GM12874 (cell line): ENCODE results near the gene RTL10.

ENCODE experiments used
- TF ChIP-seq, protein P1 (sequence below): IDR thresholded peaks from 2 replicates; pipeline ENCODE4 v1.5.1; 2011; ENCODE audit warnings: low read depth, mild to moderate bottlenecking, control low read depth, low read length, moderate library complexity; ENCODE audit not compliant: insufficient read depth

Gene RTL10

DNA sequence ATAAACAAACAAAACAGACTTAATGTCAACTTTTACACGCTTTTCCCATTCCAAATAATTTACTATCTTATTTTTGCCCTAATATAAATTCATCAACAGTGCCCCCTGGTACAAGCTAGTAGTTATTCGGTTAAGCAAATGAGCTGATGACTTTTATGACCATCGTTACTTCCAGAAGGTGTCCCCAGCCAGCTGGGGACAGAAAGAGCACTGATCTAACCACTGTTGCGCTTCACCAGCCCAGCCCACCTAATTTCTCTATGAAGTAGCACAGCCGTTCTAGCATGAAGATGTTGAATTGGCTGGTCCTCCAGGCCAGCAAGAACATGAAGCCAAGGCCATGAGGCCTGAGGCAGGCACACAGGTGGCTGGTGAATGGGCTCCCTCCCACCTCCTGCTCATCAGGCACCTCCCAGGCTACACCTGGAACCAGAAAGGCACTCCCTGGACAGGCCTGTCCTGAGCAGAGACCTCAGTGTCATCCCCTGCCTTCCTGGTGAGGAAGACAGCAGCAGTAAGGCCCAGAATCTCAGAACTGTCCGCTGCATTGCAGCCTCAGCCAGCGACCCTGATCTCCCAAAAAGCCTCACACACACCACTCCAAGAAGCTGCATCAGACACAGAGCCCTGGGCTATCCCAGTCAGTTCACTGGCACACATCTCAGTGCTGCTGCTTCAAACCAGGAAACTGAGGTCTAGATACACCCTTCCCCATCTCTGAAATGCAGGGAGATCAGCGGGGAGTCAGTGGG lies 12.9 kb downstream of the RTL10 start:
- TF ChIP-seq, protein P1, sequence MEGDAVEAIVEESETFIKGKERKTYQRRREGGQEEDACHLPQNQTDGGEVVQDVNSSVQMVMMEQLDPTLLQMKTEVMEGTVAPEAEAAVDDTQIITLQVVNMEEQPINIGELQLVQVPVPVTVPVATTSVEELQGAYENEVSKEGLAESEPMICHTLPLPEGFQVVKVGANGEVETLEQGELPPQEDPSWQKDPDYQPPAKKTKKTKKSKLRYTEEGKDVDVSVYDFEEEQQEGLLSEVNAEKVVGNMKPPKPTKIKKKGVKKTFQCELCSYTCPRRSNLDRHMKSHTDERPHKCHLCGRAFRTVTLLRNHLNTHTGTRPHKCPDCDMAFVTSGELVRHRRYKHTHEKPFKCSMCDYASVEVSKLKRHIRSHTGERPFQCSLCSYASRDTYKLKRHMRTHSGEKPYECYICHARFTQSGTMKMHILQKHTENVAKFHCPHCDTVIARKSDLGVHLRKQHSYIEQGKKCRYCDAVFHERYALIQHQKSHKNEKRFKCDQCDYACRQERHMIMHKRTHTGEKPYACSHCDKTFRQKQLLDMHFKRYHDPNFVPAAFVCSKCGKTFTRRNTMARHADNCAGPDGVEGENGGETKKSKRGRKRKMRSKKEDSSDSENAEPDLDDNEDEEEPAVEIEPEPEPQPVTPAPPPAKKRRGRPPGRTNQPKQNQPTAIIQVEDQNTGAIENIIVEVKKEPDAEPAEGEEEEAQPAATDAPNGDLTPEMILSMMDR, result no peak

DNA sequence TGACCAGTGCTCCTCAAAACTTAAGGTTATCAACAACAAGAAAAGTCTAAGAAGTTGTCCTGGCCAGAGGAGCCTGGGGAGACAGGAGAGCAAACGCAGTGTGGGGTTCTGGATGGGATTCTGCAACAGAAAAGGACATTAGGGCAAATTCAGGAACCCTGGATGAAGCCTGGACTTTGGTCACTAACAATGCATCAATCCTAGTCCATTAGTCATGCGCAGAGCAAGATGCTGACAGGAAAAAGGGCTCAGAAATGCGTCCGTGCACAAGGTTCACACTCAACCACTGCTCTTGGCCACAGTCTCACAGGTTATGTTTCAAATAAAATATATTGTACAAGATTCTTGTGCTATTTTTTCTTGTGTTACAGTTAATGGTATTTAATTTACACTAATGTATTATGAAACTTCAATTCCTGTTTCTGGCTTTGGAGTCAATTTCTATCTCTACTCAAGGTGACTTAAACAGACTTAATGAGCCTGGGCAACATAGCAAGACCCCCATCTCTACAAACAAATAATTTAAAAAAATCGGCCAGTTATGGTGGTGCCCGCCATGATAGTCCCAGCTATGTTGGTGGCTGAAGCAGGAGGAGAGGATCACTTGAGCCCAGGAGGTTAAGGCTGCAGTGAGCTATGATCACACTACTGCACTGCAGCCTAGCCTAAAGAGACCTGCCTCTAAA lies 13.6 kb downstream of the RTL10 start:
- TF ChIP-seq, protein P1, result no peak

DNA sequence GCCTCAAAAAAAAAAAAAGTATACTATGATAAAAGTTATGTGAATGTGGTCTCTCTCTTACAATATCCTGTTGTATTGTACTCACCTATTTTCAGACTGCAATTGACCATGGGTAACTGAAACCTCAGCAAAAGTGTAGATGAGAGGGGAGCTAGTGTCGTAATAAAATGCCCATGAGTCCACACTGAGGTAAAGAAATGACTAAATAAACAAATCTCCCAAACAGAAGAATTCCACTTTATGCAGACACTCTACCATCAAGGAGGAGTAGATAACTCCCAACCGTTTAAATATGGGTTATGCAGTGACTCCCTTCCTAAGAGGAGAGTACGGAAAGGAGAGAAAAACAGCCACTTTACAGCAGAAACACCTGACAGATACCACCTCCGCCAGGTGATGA lies 14.6 kb downstream of the RTL10 start:
- TF ChIP-seq, protein P1, result no peak

DNA sequence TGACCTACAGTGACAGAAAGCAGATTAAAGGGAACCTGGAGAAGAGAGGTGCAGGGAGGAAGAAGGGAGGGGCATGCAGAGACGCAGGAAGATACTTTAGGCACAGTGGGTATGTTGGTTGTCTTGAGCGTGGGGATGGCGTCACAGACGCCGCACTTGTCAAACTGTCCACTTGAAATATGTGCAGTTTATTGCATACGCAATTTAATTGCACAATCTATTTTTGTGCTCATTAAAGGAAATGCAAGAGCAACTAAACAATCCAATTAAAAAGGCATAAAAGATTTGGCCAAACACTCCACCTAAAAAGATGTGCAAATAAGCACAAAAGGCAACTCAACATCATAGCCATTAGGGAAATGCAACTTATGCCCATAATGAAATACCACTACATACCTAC lies 16.8 kb downstream of the RTL10 start:
- TF ChIP-seq, protein P1, result no peak

- TF ChIP-seq, protein P1, result no peak
Observed at GRCh38 chr22:19836512-19836911, 18.2 kb downstream of the RTL10 start.

DNA sequence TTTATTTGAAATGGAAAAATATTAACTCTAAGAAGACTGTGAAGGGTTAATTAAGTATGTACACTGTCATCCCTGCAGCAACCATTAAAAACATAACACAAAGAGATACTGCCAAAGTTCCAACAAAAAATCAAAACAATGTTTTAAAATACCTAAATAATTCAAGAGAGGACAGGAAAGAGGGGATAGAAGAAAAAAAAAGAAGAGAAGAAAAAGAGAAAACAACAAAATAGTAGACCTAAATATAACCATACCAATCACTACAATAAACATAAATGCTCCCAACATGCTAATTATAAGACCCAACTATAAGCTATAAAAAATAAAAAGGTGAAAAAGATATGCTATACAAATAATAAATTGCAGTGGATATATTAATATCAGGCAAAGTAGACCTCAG lies 20.1 kb downstream of the RTL10 start:
- TF ChIP-seq, protein P1, result no peak

DNA sequence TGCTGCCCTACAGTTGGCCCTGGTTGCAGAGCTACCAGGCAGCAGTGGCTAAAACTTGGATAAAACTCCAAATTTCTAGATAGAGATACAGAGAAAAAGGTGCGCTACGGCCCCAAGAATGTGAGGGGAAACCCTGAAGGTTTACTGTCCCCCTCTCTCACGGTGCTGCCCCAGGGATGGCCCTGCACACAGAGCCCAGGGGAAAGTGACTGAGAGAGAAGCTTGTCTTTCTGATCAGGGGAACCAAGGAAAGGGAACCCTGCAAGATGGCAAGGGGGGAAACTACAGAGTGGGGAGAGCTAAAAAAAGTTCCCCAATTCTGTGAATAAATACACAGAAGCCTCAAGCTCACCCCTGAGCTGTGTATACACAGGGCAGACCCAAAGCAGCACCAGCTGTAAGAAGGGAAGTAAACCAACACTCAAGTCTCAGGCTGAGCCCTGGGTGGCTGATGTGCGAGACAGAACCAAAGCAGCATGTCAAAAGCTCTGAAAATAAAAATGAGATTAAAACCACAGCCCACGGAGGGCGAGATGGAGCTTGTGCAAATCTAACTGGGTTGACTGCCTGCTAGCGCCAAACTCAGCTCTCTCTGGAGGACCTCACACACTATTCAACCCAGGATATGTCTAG lies 22.1 kb downstream of the RTL10 start:
- TF ChIP-seq, protein P1, result no peak
